HEK293 (cell line): ENCODE data around the gene HEATR9.

ENCODE experiments used
- CTCF ChIA-PET: fragments of 350-600 bp; formaldehyde crosslinking; extraction: SDS; loops from one replicate; lab custom pipeline; 2021; ENCODE audit warnings: antibody characterized with exemption; lab: Yijun Ruan, JAX
- POLR2A ChIA-PET: fragments of 300-600 bp; formaldehyde crosslinking; extraction: SDS; loops from one replicate; lab custom pipeline; 2020; ENCODE audit warnings: antibody characterized with exemption, inconsistent platforms; lab: Yijun Ruan, JAX
- H3K27ac ChIP-seq: fragments of 200-500 bp; sonication (Bioruptor generic); 2 replicates; pipeline ENCODE4 v1.5.1; 2014; ENCODE audit warnings: low read depth, low read length, control low read depth, inconsistent platforms; ENCODE audit errors: extremely low read depth
- H3K36me3 ChIP-seq, 2 experiments: fragments of 200-500 bp in 1 of 2; sonication (Bioruptor generic) in 1 of 2; 1 replicate in 1 of 2; 2 replicates in 1 of 2; pipeline ENCODE4 v1.5.1; 2014 to 2017; ENCODE audit warnings: inconsistent platforms in 2 of 2, low read length in 2 of 2; ENCODE audit not compliant: control insufficient read depth in 2 of 2, insufficient read depth in 1 of 2
- H3K4me1 ChIP-seq: fragments of 200-500 bp; sonication (Bioruptor generic); 2 replicates; pipeline ENCODE4 v1.5.1; 2014; ENCODE audit warnings: mild to moderate bottlenecking, low read length, inconsistent platforms; ENCODE audit not compliant: control insufficient read depth, insufficient read depth
- H3K4me3 ChIP-seq: 2 replicates; pipeline ENCODE4 v1.5.1; 2011; ENCODE audit warnings: low read depth, mild to moderate bottlenecking, control low read depth, low read length, moderate library complexity
- H3K9me3 ChIP-seq: fragments of 200-500 bp; sonication (Bioruptor generic); 2 replicates; pipeline ENCODE4 v1.5.1; 2014; ENCODE audit warnings: low read depth, low read length, inconsistent platforms; ENCODE audit not compliant: control insufficient read depth, insufficient read depth
- IKZF3 ChIP-seq: fragments of 450-650 bp; IDR thresholded peaks from 2 replicates; pipeline ENCODE4 v1.5.0; 2018; ENCODE audit warnings: missing biosample characterization, mild to moderate bottlenecking, missing genetic modification characterization, moderate library complexity
- TSHZ1 ChIP-seq: fragments of 450-650 bp; formaldehyde crosslinking; IDR thresholded peaks from 2 replicates; pipeline ENCODE4 v1.5.1; 2016; ENCODE audit warnings: missing biosample characterization, missing genetic modification characterization, borderline replicate concordance
- YY2 ChIP-seq: fragments of 450-650 bp; formaldehyde crosslinking; IDR thresholded peaks from 2 replicates; pipeline ENCODE4 v1.5.1; 2016; ENCODE audit warnings: missing biosample characterization, missing genetic modification characterization
- ZBTB26 ChIP-seq: fragments of 450-650 bp; formaldehyde crosslinking; optimal IDR thresholded peaks from 2 replicates; pipeline ENCODE3; 2016; ENCODE audit warnings: missing biosample characterization, mild to moderate bottlenecking, missing genetic modification characterization
- ZBTB49 ChIP-seq: fragments of 450-650 bp; formaldehyde crosslinking; IDR thresholded peaks from 2 replicates; pipeline ENCODE4 v1.5.1; 2016; ENCODE audit warnings: missing biosample characterization, missing genetic modification characterization, low read depth
- ZFHX2 ChIP-seq: fragments of 450-650 bp; formaldehyde crosslinking; conservative IDR thresholded peaks from 2 replicates; pipeline ENCODE4 v1.5.1; 2016; ENCODE audit warnings: missing biosample characterization, missing genetic modification characterization
- ZNF114 ChIP-seq: fragments of 450-650 bp; formaldehyde crosslinking; IDR thresholded peaks from 2 replicates; pipeline ENCODE4 v1.5.0; 2017; ENCODE audit warnings: missing biosample characterization, missing genetic modification characterization
- ZNF148 ChIP-seq: fragments of 450-650 bp; formaldehyde crosslinking; IDR thresholded peaks from 2 replicates; pipeline ENCODE4 v1.5.0; 2017; ENCODE audit warnings: missing biosample characterization, missing genetic modification characterization, borderline replicate concordance
- ZNF169 ChIP-seq: fragments of 450-650 bp; formaldehyde crosslinking; IDR thresholded peaks from 2 replicates; pipeline ENCODE4 v1.5.1; 2016; ENCODE audit warnings: missing biosample characterization, missing genetic modification characterization
- ZNF24 ChIP-seq: fragments of 450-650 bp; formaldehyde crosslinking; IDR thresholded peaks from 2 replicates; pipeline ENCODE4 v1.5.1; 2016; ENCODE audit warnings: missing biosample characterization, missing genetic modification characterization
- ZNF366 ChIP-seq: fragments of 450-650 bp; formaldehyde crosslinking; conservative IDR thresholded peaks from 2 replicates; pipeline ENCODE4 v1.5.1; 2016; ENCODE audit warnings: missing biosample characterization, missing genetic modification characterization
- ZNF426 ChIP-seq: fragments of 450-650 bp; formaldehyde crosslinking; IDR thresholded peaks from 2 replicates; pipeline ENCODE4 v1.5.1; 2017; ENCODE audit warnings: missing biosample characterization, missing genetic modification characterization, mild to moderate bottlenecking, inconsistent platforms, moderate library complexity
- ZNF48 ChIP-seq: fragments of 450-650 bp; formaldehyde crosslinking; IDR thresholded peaks from 2 replicates; pipeline ENCODE4 v1.5.1; 2016; ENCODE audit warnings: missing biosample characterization, missing genetic modification characterization
- ZNF747 ChIP-seq: fragments of 450-650 bp; formaldehyde crosslinking; IDR thresholded peaks from 2 replicates; pipeline ENCODE4 v1.5.1; 2016; ENCODE audit warnings: missing biosample characterization, missing genetic modification characterization
- ZNF768 ChIP-seq: fragments of 450-650 bp; formaldehyde crosslinking; IDR thresholded peaks from 2 replicates; pipeline ENCODE4 v1.5.1; 2018; ENCODE audit warnings: missing biosample characterization, mild to moderate bottlenecking, missing genetic modification characterization
- TF ChIP-seq, protein P1 (sequence below): fragments of 450-650 bp; formaldehyde crosslinking; IDR thresholded peaks from 2 replicates; pipeline ENCODE4 v1.5.1; 2017; ENCODE audit warnings: missing biosample characterization, missing genetic modification characterization

Gene HEATR9

DNA sequence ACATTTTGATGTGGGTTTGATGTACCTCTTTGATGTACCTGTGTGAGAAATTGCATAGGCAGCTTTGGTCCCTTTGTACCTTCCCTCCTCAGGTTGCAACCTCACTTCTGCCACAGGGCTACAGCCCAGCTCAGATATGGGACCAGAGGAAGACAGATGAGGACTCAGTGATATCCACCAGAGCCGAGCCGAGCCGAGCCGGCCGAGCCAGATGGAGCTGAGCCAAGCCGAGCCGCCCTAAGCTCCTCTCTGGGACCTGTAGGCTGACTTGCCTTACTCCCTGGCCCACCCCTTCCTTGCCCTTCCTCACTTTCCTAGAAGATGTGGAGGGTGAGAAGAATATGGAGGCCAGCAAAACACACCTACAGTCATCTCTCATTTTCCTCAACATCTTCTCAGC, 3.8 kb downstream of the HEATR9 start:
- TF ChIP-seq ZNF114 (tag by site-specific recombination) (no peak), ZNF148 (tag by site-specific recombination) (no peak), ZNF426 (tag by site-specific recombination) (no peak)
- Histone ChIP-seq H3K4me1 (no peaks in the 10 kb centered on the region), H3K27ac (no peak overlapping the region), H3K9me3 (no peaks in the 10 kb centered on the region), H3K36me3 (peaks cover 0 to 9% of the 10 kb centered on the region in 2 experiments; a peak in 1 of 3 replicates), H3K4me3 (no peak overlapping the region)
- CTCF ChIA-PET, result interaction anchor here (0.8 to 3.8 kb wide), 3 partner anchors 16 to 284 kb away, joined by 4 to 18 read pairs (median 6); no protein-coding TSS in a partner anchor
- POLR2A ChIA-PET, result no interaction called here

DNA sequence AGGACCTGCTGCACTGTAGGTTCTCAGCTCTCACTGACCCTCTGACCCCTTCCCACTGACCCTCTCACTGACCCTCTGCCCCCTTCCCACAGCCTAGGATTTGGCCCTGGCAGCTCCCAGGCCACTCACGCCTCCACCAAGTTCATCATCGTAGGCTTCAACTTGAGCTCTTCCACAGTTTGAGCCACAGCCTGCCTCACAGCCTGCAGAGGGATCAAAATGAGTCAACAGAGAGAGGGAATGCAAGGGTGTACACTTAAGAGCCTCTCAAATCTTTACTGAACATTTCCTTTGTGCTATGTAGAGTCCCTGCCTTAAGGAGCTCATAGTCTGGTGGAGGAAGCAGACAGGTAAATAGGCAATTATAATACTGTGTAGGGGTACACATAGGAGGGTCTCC, 12.1 kb downstream of the HEATR9 start:
- no peak overlapping the region for H3K4me3 ChIP-seq
- ChIA-PET POLR2A (interaction anchor here (0.5 to 1.0 kb wide), 2 partner anchors 16 to 42 kb away, joined by 3 to 6 read pairs; no protein-coding TSS in a partner anchor), CTCF (interaction anchor here (0.6 to 1.5 kb wide), 5 partner anchors 8 to 292 kb away, joined by 3 to 6 read pairs (median 5); partner anchors contain the start of gene CCL16)
- H3K27ac ChIP-seq, result no peak overlapping the region
- TF ChIP-seq YY2 (tag by site-specific recombination), result no peak
- no peak for TF ChIP-seq TSHZ1 (tag by site-specific recombination)
- no peak for TF ChIP-seq ZNF169 (tag by site-specific recombination)
- TF ChIP-seq ZFHX2, result no peak
- no peak for TF ChIP-seq ZNF48 (tag by site-specific recombination)
- no peak for TF ChIP-seq IKZF3 (tag by site-specific recombination)
- no peak for TF ChIP-seq ZNF768
- TF ChIP-seq ZBTB49 (tag by site-specific recombination), result no peak
- no peak for TF ChIP-seq ZNF366
- TF ChIP-seq ZNF747, result no peak
- TF ChIP-seq ZNF24 (tag by site-specific recombination), result no peak
- TF ChIP-seq, protein P1, sequence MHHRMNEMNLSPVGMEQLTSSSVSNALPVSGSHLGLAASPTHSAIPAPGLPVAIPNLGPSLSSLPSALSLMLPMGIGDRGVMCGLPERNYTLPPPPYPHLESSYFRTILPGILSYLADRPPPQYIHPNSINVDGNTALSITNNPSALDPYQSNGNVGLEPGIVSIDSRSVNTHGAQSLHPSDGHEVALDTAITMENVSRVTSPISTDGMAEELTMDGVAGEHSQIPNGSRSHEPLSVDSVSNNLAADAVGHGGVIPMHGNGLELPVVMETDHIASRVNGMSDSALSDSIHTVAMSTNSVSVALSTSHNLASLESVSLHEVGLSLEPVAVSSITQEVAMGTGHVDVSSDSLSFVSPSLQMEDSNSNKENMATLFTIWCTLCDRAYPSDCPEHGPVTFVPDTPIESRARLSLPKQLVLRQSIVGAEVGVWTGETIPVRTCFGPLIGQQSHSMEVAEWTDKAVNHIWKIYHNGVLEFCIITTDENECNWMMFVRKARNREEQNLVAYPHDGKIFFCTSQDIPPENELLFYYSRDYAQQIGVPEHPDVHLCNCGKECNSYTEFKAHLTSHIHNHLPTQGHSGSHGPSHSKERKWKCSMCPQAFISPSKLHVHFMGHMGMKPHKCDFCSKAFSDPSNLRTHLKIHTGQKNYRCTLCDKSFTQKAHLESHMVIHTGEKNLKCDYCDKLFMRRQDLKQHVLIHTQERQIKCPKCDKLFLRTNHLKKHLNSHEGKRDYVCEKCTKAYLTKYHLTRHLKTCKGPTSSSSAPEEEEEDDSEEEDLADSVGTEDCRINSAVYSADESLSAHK (tag by site-specific recombination), result no peak
- no peak for TF ChIP-seq ZBTB26
- H3K9me3 ChIP-seq, result no peaks in the 10 kb centered on the region
- peaks cover 14 to 64% of the 10 kb centered on the region in 2 experiments for H3K36me3 ChIP-seq
- H3K4me1 ChIP-seq, result no peaks in the 10 kb centered on the region
